ENCODE measurements around the gene VCX.
"Not testable (repeated sequence)": the region's sequence is repeated elsewhere in the genome, so short reads cannot be mapped to it uniquely, and the experiment has no call there.

Gene VCX

GRCh38 chrX:7842871-7843270, at the start of gene VCX:
Gene VCX (plus strand): TSS chrX:7843171. CDS start chrX:7843204, 33 bp downstream.
- not testable (repeated sequence) for DNase-seq (ENCODE audit: low read depth)

- no peak for DNase-seq (ENCODE audit: low read depth)
Measured at GRCh38 chrX:7798327-7798726, 44.6 kb upstream of the VCX start.

- DNase-seq (ENCODE audit: low read depth) = no peak
Measured at GRCh38 chrX:7801711-7802110, 41.3 kb upstream of the VCX start.

GRCh38 chrX:7815166-7815805, 27.7 kb upstream of the VCX start:
- DNase-seq (ENCODE audit: low read depth) = no peak

- DNase-seq (ENCODE audit: low read depth) = no peak
Measured at GRCh38 chrX:7828594-7828993, 14.4 kb upstream of the VCX start.

- DNase-seq (ENCODE audit: low read depth) = no peak
Measured at GRCh38 chrX:7841084-7841805, 1.7 kb upstream of the VCX start.

- DNase-seq (ENCODE audit: low read depth) = no peak
Measured at GRCh38 chrX:7852166-7852565, 9.2 kb downstream of the VCX start.

- DNase-seq (ENCODE audit: low read depth) = no peak
Measured at GRCh38 chrX:7872042-7872441, 29.1 kb downstream of the VCX start.

- DNase-seq (ENCODE audit: low read depth) = no peak
Measured at GRCh38 chrX:7876957-7877356, 34.0 kb downstream of the VCX start.

GRCh38 chrX:7889135-7889534, 46.2 kb downstream of the VCX start:
- DNase-seq (ENCODE audit: low read depth) = no peak

- no peak for DNase-seq (ENCODE audit: low read depth)
Measured at GRCh38 chrX:7889680-7890079, 46.7 kb downstream of the VCX start.

GRCh38 chrX:7891928-7892327, 49.0 kb downstream of the VCX start:
- DNase-seq (ENCODE audit: low read depth) = no peak
